BLaER1 treated with 17β-estradiol and CSF1 and Interleukin-3, amounts not matched to agents 10 nM and 100 nM (cell line): ENCODE results near the gene ULK4.

Experiments
- H3K27ac ChIP-seq, 11 experiments: shearing (Covaris generic); formaldehyde crosslinking; 2 replicates each; pipeline ENCODE4 v1.8.1; 2022
- H3K27me3 ChIP-seq, 11 experiments: shearing (Covaris generic); formaldehyde crosslinking; 2 replicates each; pipeline ENCODE4 v1.8.1; 2022
- H3K36me3 ChIP-seq, 11 experiments: shearing (Covaris generic); formaldehyde crosslinking; 2 replicates each; pipeline ENCODE4 v1.8.1; 2022
- H3K4me1 ChIP-seq, 10 experiments: shearing (Covaris generic); formaldehyde crosslinking; 2 replicates each; pipeline ENCODE4 v1.8.1; 2022
- H3K4me2 ChIP-seq, 11 experiments: shearing (Covaris generic); formaldehyde crosslinking; 2 replicates each; pipeline ENCODE4 v1.8.1; 2022
- H3K4me3 ChIP-seq, 10 experiments: shearing (Covaris generic); formaldehyde crosslinking; 2 replicates each; pipeline ENCODE4 v1.8.1; 2022
- H3K9ac ChIP-seq, 11 experiments: shearing (Covaris generic); formaldehyde crosslinking; 2 replicates each; pipeline ENCODE4 v1.8.1; 2022
- H3K9me3 ChIP-seq, 11 experiments: shearing (Covaris generic); formaldehyde crosslinking; replicated peaks in 1 of 11; 2 replicates each; pipeline ENCODE4 v1.8.1; 2022
- H4K20me1 ChIP-seq, 11 experiments: shearing (Covaris generic); formaldehyde crosslinking; 2 replicates each; pipeline ENCODE4 v1.8.1; 2022
- Cebpa-rat ChIP-seq, 11 experiments: shearing (Covaris generic); IDR thresholded peaks; 2 replicates each; pipeline ENCODE4 v1.8.1; 2022

Gene ULK4

DNA sequence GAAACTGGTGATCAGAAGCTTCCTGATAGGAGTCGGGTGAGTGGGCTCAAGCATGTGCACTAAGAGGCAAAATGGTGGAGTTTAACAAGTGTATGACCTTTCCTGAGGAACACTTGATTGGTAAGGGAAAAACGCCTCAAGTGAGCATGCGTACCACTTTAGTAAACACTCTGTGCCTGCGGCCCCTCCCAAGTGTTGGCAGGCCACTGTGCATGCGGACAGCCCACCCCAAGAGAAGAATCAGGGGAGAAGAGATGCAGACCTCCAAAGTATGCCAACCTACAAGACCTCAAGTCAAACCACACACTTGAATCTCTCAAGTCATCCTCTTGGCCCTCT, 640.3 kb downstream of the ULK4 start:
- no peaks in the 10 kb centered on the region for H4K20me1 ChIP-seq
- H3K27ac ChIP-seq, result no peak overlapping the region
- H3K4me1 ChIP-seq, result no peaks in the 10 kb centered on the region; a peak in 1 of 20 replicates

DNA sequence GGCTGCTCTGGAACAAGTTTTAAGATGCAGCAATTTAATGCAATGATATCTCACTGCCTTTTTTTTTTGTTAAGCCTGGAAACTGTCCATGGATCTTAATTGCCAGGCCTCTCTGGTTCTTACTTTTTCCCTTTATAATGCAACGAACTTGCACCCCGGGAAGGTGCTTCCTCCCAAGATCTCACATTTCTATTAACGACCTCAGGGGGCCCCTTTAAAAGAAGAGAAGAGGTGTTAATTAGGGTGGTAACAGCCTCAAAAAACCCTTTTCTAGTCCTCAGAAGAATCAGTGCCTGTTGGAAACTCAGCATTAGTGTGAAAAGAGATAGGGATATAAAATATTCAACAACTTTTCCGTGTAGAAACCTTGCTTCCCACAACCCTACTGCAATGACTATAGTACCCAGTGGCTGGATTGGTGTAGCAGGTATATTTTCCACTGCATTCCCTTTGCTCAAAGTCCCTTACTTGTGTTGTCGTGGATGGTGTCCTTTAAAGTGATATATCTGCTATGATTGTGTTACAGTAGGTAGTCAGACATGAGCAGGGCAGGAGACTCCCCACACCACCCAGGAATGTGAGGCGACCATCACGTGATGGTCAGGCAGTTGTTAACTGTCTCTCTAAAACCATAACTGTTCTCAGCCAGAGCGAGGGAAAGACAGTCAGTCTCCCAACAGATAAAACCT, 640.8 kb downstream of the ULK4 start:
- no peak overlapping the region for H3K27ac ChIP-seq
- no peaks in the 10 kb centered on the region for H3K27me3 ChIP-seq
- no peaks in the 10 kb centered on the region for H3K9me3 ChIP-seq
- no peak overlapping the region for H3K4me2 ChIP-seq
- H3K4me1 ChIP-seq, result no peaks in the 10 kb centered on the region; a peak in 1 of 20 replicates
- no peaks in the 10 kb centered on the region for H4K20me1 ChIP-seq
- no peak for TF ChIP-seq Cebpa-rat (IDR thresholded peaks at IDR 0.05)
- H3K9ac ChIP-seq, result no peak overlapping the region
- H3K4me3 ChIP-seq, result no peak overlapping the region
- H3K36me3 ChIP-seq, result no peaks in the 10 kb centered on the region

More for the DNA sequence above, 640.3 kb downstream of the ULK4 start:
- Histone ChIP-seq H3K4me3 (no peak overlapping the region), H3K27me3 (no peaks in the 10 kb centered on the region), H3K4me2 (no peak overlapping the region), H3K9me3 (no peaks in the 10 kb centered on the region), H3K36me3 (no peaks in the 10 kb centered on the region), H3K9ac (no peak overlapping the region)
- TF ChIP-seq Cebpa-rat (IDR thresholded peaks at IDR 0.05), result no peak

GRCh38 chr3:41318520-41318919, 643.4 kb downstream of the ULK4 start:
- no peak for TF ChIP-seq Cebpa-rat (IDR thresholded peaks at IDR 0.05)
- no peak overlapping the region for H3K4me2 ChIP-seq

DNA sequence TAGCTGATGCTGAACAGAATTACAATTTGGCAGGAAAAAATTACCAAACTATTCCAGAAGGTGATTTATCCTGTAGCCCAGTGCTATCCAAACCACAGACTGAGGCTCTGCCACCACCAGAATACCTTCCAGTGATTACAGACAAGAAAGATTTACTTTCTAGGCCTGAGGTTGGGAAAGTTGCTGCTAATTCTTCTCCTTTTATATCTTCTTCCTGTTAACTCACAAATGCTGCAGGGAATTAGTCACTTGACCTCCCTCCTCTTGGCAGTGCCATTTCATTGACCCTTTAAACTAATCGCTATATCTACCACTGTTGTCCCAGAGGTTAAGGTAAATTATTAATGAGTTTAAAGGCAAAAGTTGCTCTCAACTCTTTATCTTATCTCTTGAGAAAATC, 644.2 kb downstream of the ULK4 start:
- no peaks in the 10 kb centered on the region for H3K4me1 ChIP-seq
- H3K27me3 ChIP-seq, result no peaks in the 10 kb centered on the region
- no peaks in the 10 kb centered on the region for H4K20me1 ChIP-seq
- H3K27ac ChIP-seq, result no peak overlapping the region
- H3K36me3 ChIP-seq, result no peaks in the 10 kb centered on the region
- TF ChIP-seq Cebpa-rat (IDR thresholded peaks at IDR 0.05), result no peak
- no peak overlapping the region for H3K9ac ChIP-seq
- H3K4me2 ChIP-seq, result no peak overlapping the region
- no peaks in the 10 kb centered on the region for H3K9me3 ChIP-seq
- no peak overlapping the region for H3K4me3 ChIP-seq

More at GRCh38 chr3:41318520-41318919, 643.4 kb downstream of the ULK4 start:
- Histone ChIP-seq H4K20me1 (no peaks in the 10 kb centered on the region), H3K9ac (no peak overlapping the region), H3K27me3 (no peaks in the 10 kb centered on the region), H3K27ac (no peak overlapping the region), H3K4me3 (no peak overlapping the region), H3K4me1 (no peaks in the 10 kb centered on the region), H3K36me3 (no peaks in the 10 kb centered on the region), H3K9me3 (no peaks in the 10 kb centered on the region)

DNA sequence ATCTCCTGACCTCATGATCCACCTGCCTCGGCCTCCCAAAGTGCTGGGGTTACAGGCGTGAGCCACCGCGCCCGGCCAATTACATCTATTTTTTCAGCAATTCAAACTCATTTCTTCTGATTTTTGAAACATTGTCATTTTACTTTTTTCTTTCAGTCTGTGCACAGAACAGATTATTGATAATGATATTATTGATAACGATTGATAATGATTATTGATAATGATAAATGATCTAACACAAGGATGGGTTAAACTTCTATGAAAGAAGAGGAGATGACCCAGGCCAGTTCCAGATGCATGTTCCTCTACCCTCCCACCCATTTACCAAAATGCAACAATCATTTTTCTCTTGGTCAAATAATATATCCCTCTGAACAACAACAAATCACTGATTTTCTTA, 644.6 kb downstream of the ULK4 start:
- no peaks in the 10 kb centered on the region for H3K27me3 ChIP-seq
- no peaks in the 10 kb centered on the region for H3K9me3 ChIP-seq
- no peaks in the 10 kb centered on the region for H4K20me1 ChIP-seq
- H3K27ac ChIP-seq, result no peak overlapping the region
- no peak overlapping the region for H3K4me2 ChIP-seq
- TF ChIP-seq Cebpa-rat (IDR thresholded peaks at IDR 0.05), result no peak
- no peaks in the 10 kb centered on the region for H3K36me3 ChIP-seq
- H3K4me3 ChIP-seq, result no peak overlapping the region
- H3K9ac ChIP-seq, result no peak overlapping the region
- H3K4me1 ChIP-seq, result no peaks in the 10 kb centered on the region

DNA sequence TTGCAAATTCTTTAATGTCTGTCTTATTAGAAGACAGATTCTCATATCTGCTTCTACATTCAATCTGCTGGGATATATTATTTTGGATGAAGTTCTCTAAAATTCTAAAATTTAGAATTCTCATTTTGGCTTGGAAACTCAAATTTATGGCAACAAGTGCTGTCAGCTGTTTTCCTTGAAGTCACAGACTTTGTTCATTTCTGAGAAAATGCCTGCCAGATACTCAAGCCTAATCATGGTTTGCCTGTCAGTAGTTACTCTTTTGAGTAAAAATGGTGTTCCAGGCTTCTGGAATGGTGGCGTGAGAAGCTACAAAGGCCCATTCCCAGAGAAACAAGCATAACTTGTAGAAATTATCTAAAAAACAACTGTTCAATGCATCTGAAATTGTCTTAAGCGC, 646.8 kb downstream of the ULK4 start:
- Histone ChIP-seq H3K9me3 (no peaks in the 10 kb centered on the region), H3K36me3 (no peaks in the 10 kb centered on the region), H4K20me1 (no peaks in the 10 kb centered on the region), H3K27me3 (no peaks in the 10 kb centered on the region), H3K4me1 (no peaks in the 10 kb centered on the region), H3K4me2 (no peak overlapping the region), H3K4me3 (no peak overlapping the region), H3K27ac (no peak overlapping the region), H3K9ac (no peak overlapping the region)
- no peak for TF ChIP-seq Cebpa-rat (IDR thresholded peaks at IDR 0.05)

DNA sequence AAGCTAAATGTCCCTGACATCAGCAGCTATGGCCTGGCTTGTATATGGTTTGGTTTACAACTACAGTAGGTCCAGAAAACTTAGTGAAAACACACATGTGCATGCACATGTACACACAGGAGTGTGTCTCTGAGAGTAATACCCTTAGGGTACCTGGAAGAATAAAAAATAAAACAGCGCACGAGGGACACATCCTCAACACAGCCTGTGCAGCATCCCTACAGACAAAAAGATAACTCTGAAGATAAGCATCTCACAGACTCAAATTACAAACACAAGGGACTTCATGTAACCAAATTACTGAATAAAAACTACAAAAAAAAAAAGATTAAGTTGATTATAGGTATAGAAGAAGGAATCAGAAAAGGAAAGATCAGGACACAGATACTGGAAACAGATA, 653.8 kb downstream of the ULK4 start:
- no peak overlapping the region for H3K4me3 ChIP-seq
- H3K27me3 ChIP-seq, result no peaks in the 10 kb centered on the region
- H4K20me1 ChIP-seq, result no peaks in the 10 kb centered on the region
- no peaks in the 10 kb centered on the region for H3K4me1 ChIP-seq
- H3K27ac ChIP-seq, result no peak overlapping the region
- no peaks in the 10 kb centered on the region for H3K36me3 ChIP-seq
- TF ChIP-seq Cebpa-rat (IDR thresholded peaks at IDR 0.05), result no peak
- peaks cover 0 to 4% (median 0%) of the 10 kb centered on the region in 11 experiments; a peak in 1 of 22 replicates for H3K9me3 ChIP-seq
- no peak overlapping the region for H3K4me2 ChIP-seq
- no peak overlapping the region for H3K9ac ChIP-seq

- Histone ChIP-seq H3K27ac (no peak overlapping the region), H3K27me3 (no peaks in the 10 kb centered on the region), H3K4me1 (no peaks in the 10 kb centered on the region), H3K36me3 (no peaks in the 10 kb centered on the region), H3K4me2 (no peak overlapping the region), H3K4me3 (no peak overlapping the region), H3K9ac (no peak overlapping the region), H4K20me1 (no peaks in the 10 kb centered on the region), H3K9me3 (peaks cover 0 to 4% (median 0%) of the 10 kb centered on the region in 11 experiments; a peak in 1 of 22 replicates)
- no peak for TF ChIP-seq Cebpa-rat (IDR thresholded peaks at IDR 0.05)
Observed at GRCh38 chr3:41307065-41307464, 654.8 kb downstream of the ULK4 start.

GRCh38 chr3:41304593-41304992, 657.3 kb downstream of the ULK4 start:
- Histone ChIP-seq H3K4me1 (no peaks in the 10 kb centered on the region), H3K9ac (no peak overlapping the region), H3K9me3 (peaks cover 0 to 4% (median 0%) of the 10 kb centered on the region in 11 experiments; a peak in 1 of 22 replicates), H4K20me1 (no peaks in the 10 kb centered on the region), H3K4me2 (no peak overlapping the region), H3K36me3 (no peaks in the 10 kb centered on the region), H3K27ac (no peak overlapping the region), H3K27me3 (no peaks in the 10 kb centered on the region), H3K4me3 (no peak overlapping the region)
- no peak for TF ChIP-seq Cebpa-rat (IDR thresholded peaks at IDR 0.05)

- Histone ChIP-seq H3K27me3 (no peaks in the 10 kb centered on the region), H3K27ac (no peak overlapping the region), H3K4me2 (no peak overlapping the region), H4K20me1 (no peaks in the 10 kb centered on the region), H3K4me3 (no peak overlapping the region), H3K9me3 (peaks cover 0 to 4% (median 0%) of the 10 kb centered on the region in 11 experiments; a peak in 1 of 22 replicates), H3K36me3 (no peaks in the 10 kb centered on the region), H3K4me1 (no peaks in the 10 kb centered on the region), H3K9ac (no peak overlapping the region)
- no peak for TF ChIP-seq Cebpa-rat (IDR thresholded peaks at IDR 0.05)
Observed at GRCh38 chr3:41302295-41302694, 659.6 kb downstream of the ULK4 start.
